ENCODE measurements around the gene RNASE11.

- TF ChIP-seq CTCF (IDR thresholded peaks at IDR 0.05; ENCODE audit: low read length): no peak
- no peak for TF ChIP-seq EZH2 (IDR thresholded peaks at IDR 0.05; ENCODE audit: borderline replicate concordance, low read length)
Measured at GRCh38 chr14:20617138-20618003, 29.6 kb upstream of the RNASE11 start.
